Endothelial cell of umbilical vein (primary cell): ENCODE data around the gene APOC3.

Experiments
- CTCF ChIP-seq, 2 donors: IDR thresholded peaks; 1 replicate in 1 of 2; 2 replicates in 1 of 2; pipeline ENCODE4 v1.5.1; 2011; ENCODE audit warnings: low read length in 2 of 2, mild to moderate bottlenecking in 2 of 2, moderate library complexity in 2 of 2, control low read depth in 1 of 2, inconsistent platforms in 1 of 2, low read depth in 1 of 2; ENCODE audit not compliant: insufficient read depth in 1 of 2; ENCODE audit errors: extremely low read depth in 1 of 2
- JUN ChIP-seq: IDR thresholded peaks from 2 replicates; pipeline ENCODE4 v1.6.1; 2011; ENCODE audit warnings: borderline replicate concordance, low read depth; ENCODE audit not compliant: insufficient read length, insufficient read depth
- POLR2A ChIP-seq: IDR thresholded peaks from 2 replicates; pipeline ENCODE4 v1.6.1; 2012; ENCODE audit warnings: low read depth, mild to moderate bottlenecking, control low read depth, low read length

GRCh38 chr11:116821050-116821918, 8.4 kb upstream of the APOC3 start:
- TF ChIP-seq CTCF (IDR thresholded peaks at IDR 0.05; ENCODE audit: extremely low read depth in 1 of 2, insufficient read depth in 1 of 2, low read depth in 1 of 2, low read length in 2 of 2) (no peak), POLR2A (no peak), JUN (no peak)
